GM19455 (cell line): ENCODE measurements around the gene USP17L20.
"Not testable (repeated sequence)": the region's sequence is repeated elsewhere in the genome, so short reads cannot be mapped to it uniquely, and the experiment has no call there.

Experiments
- ATAC-seq: cut with Tn5 transposase; IDR thresholded peaks from one replicate; pipeline ENCODE4 v1.9.1; 2021; ENCODE audit not compliant: unreplicated experiment

Gene USP17L20, protein sequence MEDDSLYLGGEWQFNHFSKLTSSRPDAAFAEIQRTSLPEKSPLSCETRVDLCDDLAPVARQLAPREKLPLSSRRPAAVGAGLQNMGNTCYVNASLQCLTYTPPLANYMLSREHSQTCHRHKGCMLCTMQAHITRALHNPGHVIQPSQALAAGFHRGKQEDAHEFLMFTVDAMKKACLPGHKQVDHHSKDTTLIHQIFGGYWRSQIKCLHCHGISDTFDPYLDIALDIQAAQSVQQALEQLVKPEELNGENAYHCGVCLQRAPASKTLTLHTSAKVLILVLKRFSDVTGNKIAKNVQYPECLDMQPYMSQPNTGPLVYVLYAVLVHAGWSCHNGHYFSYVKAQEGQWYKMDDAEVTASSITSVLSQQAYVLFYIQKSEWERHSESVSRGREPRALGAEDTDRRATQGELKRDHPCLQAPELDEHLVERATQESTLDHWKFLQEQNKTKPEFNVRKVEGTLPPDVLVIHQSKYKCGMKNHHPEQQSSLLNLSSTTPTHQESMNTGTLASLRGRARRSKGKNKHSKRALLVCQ

DNA sequence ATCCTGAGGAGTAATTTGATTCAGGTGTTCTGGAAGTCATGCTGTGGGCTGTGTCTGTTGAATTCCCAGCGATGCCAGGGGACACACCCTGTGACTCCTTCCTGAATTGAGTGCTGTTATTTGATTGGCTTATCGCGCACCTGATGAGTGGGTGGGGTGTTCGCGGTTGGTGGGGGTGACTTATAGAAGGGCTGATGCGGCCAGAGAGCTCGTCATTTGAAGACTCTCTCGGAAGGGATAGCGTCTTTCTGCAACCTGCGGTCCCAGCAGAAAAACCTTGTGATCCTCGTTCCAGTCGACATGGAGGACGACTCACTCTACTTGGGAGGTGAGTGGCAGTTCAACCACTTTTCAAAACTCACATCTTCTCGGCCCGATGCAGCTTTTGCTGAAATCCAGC is at the start of gene USP17L20:
Gene USP17L20, plus strand, starts transcription at position 301 of the 400 bp plus-strand sequence. Its CDS starts 0 bp downstream, at position 301.
- not testable (repeated sequence) for ATAC-seq

DNA sequence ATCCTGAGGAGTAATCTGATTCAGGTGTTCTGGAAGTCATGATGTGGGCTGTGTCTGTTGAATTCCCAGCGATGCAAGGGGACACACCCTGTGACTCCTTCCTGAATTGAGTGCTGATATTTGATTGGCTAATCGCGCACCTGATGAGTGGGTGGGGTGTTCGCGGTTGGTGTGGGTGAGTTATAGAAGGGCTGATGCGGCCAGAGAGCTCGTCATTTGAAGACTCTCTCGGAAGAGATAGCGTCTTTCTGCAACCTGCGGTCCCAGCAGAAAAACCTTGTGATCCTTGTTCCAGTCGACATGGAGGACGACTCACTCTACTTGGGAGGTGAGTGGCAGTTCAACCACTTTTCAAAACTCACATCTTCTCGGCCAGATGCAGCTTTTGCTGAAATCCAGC is 47.6 kb upstream of the USP17L20 start, which contains the start of gene USP17L10:
Gene USP17L10, plus strand, starts transcription at position 301 of the 400 bp plus-strand sequence. Its CDS starts 0 bp downstream, at position 301.
- ATAC-seq = not testable (repeated sequence)

DNA sequence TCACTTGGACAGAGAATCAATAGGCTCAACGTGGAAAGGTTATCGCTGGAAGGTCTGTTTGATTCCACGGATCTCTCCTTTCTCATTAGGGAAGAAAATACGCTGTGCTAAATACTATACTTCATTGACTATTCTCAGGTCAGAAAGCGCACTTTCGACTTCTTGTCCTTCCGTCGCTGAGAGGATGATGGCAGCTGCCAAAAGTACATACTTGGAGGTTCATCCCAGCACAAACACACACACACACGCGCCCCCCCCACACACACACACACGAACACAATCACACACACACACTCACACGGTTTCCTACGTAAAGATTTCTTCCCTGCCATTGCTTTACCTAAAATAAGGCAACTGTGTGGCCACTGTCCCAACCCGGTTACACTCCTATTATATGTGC is 43.2 kb upstream of the USP17L20 start:
- not testable (repeated sequence) for ATAC-seq

DNA sequence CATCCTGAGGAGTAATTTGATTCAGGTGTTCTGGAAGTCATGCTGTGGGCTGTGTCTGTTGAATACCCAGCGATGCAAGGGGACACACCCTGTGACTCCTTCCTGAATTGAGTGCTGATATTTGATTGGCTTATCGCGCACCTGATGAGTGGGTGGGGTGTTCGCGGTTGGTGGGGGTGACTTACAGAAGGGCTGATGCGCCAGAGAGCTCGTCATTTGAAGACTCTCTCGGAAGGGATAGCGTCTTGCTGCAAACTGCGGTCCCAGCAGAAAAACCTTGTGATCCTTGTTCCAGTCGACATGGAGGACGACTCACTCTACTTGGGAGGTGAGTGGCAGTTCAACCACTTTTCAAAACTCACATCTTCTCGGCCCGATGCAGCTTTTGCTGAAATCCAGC is 42.8 kb upstream of the USP17L20 start, which contains the start of gene USP17L11:
Gene USP17L11, plus strand, starts transcription at position 301 of the 400 bp plus-strand sequence. Its CDS starts 0 bp downstream, at position 301.
- not testable (repeated sequence) for ATAC-seq

DNA sequence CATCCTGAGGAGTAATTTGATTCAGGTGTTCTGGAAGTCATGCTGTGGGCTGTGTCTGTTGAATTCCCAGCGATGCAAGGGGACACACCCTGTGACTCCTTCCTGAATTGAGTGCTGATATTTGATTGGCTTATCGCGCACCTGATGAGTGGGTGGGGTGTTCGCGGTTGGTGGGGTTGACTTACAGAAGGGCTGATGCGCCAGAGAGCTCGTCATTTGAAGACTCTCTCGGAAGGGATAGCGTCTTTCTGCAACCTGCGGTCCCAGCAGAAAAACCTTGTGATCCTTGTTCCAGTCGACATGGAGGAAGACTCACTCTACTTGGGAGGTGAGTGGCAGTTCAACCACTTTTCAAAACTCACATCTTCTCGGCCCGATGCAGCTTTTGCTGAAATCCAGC is 38.1 kb upstream of the USP17L20 start, which contains the start of gene USP17L12:
Gene USP17L12, plus strand, starts transcription at position 301 of the 400 bp plus-strand sequence. Its CDS starts 0 bp downstream, at position 301.
- not testable (repeated sequence) for ATAC-seq

DNA sequence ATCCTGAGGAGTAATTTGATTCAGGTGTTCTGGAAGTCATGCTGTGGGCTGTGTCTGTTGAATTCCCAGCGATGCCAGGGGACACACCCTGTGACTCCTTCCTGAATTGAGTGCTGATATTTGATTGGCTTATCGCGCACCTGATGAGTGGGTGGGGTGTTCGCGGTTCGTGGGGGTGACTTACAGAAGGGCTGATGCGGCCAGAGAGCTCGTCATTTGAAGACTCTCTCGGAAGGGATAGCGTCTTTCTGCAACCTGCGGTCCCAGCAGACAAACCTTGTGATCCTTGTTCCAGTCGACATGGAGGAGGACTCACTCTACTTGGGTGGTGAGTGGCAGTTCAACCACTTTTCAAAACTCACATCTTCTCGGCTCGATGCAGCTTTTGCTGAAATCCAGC is 33.3 kb upstream of the USP17L20 start, which contains the start of gene USP17L13:
Gene USP17L13, plus strand, starts transcription at position 301 of the 400 bp plus-strand sequence. Its CDS starts 0 bp downstream, at position 301.
- not testable (repeated sequence) for ATAC-seq

DNA sequence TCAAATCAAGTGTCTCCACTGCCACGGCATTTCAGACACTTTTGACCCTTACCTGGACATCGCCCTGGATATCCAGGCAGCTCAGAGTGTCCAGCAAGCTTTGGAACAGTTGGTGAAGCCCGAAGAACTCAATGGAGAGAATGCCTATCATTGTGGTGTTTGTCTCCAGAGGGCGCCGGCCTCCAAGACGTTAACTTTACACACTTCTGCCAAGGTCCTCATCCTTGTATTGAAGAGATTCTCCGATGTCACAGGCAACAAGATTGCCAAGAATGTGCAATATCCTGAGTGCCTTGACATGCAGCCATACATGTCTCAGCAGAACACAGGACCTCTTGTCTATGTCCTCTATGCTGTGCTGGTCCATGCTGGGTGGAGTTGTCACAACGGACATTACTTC is 27.7 kb upstream of the USP17L20 start:
- not testable (repeated sequence) for ATAC-seq

DNA sequence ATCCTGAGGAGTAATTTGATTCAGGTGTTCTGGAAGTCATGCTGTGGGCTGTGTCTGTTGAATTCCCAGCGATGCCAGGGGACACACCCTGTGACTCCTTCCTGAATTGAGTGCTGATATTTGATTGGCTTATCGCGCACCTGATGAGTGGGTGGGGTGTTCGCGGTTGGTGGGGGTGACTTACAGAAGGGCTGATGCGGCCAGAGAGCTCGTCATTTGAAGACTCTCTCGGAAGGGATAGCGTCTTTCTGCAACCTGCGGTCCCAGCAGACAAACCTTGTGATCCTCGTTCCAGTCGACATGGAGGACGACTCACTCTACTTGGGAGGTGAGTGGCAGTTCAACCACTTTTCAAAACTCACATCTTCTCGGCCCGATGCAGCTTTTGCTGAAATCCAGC is 23.8 kb upstream of the USP17L20 start, which contains the start of gene USP17L15:
Gene USP17L15, plus strand, starts transcription at position 301 of the 400 bp plus-strand sequence. Its CDS starts 0 bp downstream, at position 301.
- not testable (repeated sequence) for ATAC-seq

DNA sequence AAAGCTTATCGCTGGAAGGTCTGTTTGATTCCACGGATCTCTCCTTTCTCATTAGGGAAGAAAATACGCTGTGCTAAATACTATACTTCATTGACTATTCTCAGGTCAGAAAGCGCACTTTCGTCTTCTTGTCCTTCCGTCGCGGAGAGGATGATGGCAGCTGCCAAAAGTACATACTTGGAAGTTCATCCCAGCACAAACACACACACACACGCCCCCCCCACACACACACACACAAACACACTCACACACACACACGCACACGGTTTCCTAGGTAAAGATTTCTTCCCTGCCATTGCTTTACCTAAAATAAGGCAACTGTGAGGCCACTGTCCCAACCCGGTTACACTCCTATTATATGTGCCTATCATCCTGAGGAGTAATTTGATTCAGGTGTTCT is 19.5 kb upstream of the USP17L20 start:
- ATAC-seq = not testable (repeated sequence)

DNA sequence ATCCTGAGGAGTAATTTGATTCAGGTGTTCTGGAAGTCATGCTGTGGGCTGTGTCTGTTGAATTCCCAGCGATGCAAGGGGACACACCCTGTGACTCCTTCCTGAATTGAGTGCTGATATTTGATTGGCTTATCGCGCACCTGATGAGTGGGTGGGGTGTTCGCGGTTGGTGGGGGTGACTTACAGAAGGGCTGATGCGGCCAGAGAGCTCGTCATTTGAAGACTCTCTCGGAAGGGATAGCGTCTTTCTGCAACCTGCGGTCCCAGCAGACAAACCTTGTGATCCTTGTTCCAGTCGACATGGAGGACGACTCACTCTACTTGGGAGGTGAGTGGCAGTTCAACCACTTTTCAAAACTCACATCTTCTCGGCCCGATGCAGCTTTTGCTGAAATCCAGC is 14.3 kb upstream of the USP17L20 start, which contains the start of gene USP17L17:
Gene USP17L17, plus strand, starts transcription at position 301 of the 400 bp plus-strand sequence. Its CDS starts 0 bp downstream, at position 301.
- not testable (repeated sequence) for ATAC-seq

DNA sequence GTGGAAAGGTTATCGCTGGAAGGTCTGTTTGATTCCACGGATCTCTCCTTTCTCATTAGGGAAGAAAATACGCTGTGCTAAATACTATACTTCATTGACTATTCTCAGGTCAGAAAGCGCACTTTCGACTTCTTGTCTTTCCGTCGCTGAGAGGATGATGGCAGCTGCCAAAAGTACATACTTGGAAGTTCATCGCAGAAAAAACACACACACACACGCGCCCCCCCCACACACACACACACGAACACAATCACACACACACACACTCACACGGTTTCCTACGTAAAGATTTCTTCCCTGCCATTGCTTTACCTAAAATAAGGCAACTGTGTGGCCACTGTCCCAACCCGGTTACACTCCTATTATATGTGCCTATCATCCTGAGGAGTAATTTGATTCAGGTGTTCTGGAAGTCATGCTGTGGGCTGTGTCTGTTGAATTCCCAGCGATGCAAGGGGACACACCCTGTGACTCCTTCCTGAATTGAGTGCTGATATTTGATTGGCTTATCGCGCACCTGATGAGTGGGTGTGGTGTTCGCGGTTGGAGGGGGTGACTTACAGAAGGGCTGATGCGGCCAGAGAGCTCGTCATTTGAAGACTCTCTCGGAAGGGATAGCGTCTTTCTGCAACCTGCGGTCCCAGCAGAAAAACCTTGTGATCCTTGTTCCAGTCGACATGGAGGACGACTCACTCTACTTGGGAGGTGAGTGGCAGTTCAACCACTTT is 9.8 kb upstream of the USP17L20 start, which contains the start of gene USP17L18:
Gene USP17L18, plus strand, starts transcription at position 678 of the 728 bp plus-strand sequence. Its CDS starts 0 bp downstream, at position 678.
- not testable (repeated sequence) for ATAC-seq

DNA sequence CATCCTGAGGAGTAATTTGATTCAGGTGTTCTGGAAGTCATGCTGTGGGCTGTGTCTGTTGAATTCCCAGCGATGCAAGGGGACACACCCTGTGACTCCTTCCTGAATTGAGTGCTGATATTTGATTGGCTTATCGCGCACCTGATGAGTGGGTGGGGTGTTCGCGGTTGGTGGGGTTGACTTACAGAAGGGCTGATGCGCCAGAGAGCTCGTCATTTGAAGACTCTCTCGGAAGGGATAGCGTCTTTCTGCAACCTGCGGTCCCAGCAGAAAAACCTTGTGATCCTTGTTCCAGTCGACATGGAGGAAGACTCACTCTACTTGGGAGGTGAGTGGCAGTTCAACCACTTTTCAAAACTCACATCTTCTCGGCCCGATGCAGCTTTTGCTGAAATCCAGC is 4.8 kb upstream of the USP17L20 start, which contains the start of gene USP17L19:
Gene USP17L19, plus strand, starts transcription at position 301 of the 400 bp plus-strand sequence. Its CDS starts 0 bp downstream, at position 301.
- ATAC-seq = not testable (repeated sequence)

DNA sequence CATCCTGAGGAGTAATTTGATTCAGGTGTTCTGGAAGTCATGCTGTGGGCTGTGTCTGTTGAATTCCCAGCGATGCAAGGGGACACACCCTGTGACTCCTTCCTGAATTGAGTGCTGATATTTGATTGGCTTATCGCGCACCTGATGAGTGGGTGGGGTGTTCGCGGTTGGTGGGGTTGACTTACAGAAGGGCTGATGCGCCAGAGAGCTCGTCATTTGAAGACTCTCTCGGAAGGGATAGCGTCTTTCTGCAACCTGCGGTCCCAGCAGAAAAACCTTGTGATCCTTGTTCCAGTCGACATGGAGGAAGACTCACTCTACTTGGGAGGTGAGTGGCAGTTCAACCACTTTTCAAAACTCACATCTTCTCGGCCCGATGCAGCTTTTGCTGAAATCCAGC is 4.6 kb downstream of the USP17L20 start, which contains the start of gene USP17L21:
Gene USP17L21, plus strand, starts transcription at position 301 of the 400 bp plus-strand sequence. Its CDS starts 0 bp downstream, at position 301.
- not testable (repeated sequence) for ATAC-seq

DNA sequence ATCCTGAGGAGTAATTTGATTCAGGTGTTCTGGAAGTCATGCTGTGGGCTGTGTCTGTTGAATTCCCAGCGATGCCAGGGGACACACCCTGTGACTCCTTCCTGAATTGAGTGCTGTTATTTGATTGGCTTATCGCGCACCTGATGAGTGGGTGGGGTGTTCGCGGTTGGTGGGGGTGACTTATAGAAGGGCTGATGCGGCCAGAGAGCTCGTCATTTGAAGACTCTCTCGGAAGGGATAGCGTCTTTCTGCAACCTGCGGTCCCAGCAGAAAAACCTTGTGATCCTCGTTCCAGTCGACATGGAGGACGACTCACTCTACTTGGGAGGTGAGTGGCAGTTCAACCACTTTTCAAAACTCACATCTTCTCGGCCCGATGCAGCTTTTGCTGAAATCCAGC is 9.4 kb downstream of the USP17L20 start, which contains the start of gene USP17L22:
Gene USP17L22, plus strand, starts transcription at position 301 of the 400 bp plus-strand sequence. Its CDS starts 0 bp downstream, at position 301.
- not testable (repeated sequence) for ATAC-seq

DNA sequence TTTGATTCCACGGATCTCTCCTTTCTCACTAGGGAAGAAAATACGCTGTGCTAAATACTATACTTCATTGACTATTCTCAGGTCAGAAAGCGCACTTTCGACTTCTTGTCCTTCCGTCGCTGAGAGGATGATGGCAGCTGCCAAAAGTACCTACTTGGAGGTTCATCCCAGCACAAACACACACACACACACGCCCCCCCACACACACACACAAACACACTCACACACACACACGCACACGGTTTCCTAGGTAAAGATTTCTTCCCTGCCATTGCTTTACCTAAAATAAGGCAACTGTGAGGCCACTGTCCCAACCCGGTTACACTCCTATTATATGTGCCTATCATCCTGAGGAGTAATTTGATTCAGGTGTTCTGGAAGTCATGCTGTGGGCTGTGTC is 13.8 kb downstream of the USP17L20 start:
- ATAC-seq = not testable (repeated sequence)
